HG03439 (cell line): ENCODE measurements around the gene TMEM132A.

Source experiments
- ATAC-seq: cut with Tn5 transposase; IDR thresholded peaks from one replicate; pipeline ENCODE4 v1.9.1; 2021; ENCODE audit warnings: mild to moderate bottlenecking, moderate library complexity; ENCODE audit not compliant: unreplicated experiment

The TMEM132A gene, protein sequence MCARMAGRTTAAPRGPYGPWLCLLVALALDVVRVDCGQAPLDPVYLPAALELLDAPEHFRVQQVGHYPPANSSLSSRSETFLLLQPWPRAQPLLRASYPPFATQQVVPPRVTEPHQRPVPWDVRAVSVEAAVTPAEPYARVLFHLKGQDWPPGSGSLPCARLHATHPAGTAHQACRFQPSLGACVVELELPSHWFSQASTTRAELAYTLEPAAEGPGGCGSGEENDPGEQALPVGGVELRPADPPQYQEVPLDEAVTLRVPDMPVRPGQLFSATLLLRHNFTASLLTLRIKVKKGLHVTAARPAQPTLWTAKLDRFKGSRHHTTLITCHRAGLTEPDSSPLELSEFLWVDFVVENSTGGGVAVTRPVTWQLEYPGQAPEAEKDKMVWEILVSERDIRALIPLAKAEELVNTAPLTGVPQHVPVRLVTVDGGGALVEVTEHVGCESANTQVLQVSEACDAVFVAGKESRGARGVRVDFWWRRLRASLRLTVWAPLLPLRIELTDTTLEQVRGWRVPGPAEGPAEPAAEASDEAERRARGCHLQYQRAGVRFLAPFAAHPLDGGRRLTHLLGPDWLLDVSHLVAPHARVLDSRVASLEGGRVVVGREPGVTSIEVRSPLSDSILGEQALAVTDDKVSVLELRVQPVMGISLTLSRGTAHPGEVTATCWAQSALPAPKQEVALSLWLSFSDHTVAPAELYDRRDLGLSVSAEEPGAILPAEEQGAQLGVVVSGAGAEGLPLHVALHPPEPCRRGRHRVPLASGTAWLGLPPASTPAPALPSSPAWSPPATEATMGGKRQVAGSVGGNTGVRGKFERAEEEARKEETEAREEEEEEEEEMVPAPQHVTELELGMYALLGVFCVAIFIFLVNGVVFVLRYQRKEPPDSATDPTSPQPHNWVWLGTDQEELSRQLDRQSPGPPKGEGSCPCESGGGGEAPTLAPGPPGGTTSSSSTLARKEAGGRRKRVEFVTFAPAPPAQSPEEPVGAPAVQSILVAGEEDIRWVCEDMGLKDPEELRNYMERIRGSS

GRCh38 chr11:60924110-60924905 lies at the start of gene TMEM132A:
Gene TMEM132A, plus strand, starts transcription at chr11:60924460. Its CDS starts 174 bp downstream, at chr11:60924634.
- ATAC-seq, result no peak

DNA sequence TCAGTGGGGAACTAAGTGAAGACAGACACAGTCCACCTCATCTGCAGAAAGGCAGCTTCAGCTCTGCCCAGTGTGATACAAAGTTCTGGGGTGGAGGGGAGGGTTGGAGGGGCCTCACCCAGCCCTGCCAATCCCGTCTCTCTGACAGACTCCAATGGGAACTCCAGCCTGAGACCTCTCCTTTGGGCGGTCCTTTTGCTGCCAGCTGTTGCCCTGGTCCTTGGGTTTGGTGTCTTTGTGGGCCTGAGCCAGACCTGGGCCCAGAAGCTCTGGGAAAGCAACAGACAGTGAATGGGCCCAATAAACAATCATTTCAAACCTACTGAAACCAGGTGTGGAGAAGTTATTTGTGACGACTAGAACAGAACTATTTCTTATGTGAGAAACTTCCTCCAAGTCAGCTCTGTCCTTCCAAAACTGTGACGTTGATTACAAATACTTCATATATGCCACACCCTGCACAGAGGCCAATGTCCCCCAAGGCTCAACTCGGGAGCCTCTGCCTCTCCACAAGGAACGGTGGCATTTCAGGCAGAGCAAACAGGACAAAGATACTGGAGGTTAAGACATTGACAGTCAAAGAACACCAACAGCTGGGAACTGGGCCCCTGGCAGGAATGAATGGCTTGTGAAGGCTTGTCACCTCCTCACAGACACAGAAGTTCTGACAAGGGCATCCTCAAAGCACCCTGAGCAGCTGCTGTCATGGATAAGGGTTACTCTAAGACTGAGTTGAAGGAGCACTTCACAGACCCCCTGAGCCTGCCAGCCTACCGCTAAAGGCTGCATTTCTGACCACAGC lies 48.7 kb upstream of the TMEM132A start:
- no peak for ATAC-seq

- ATAC-seq, result no peak
These were observed 48.1 kb upstream of the TMEM132A start for GRCh38 chr11:60876168-60876485.

DNA sequence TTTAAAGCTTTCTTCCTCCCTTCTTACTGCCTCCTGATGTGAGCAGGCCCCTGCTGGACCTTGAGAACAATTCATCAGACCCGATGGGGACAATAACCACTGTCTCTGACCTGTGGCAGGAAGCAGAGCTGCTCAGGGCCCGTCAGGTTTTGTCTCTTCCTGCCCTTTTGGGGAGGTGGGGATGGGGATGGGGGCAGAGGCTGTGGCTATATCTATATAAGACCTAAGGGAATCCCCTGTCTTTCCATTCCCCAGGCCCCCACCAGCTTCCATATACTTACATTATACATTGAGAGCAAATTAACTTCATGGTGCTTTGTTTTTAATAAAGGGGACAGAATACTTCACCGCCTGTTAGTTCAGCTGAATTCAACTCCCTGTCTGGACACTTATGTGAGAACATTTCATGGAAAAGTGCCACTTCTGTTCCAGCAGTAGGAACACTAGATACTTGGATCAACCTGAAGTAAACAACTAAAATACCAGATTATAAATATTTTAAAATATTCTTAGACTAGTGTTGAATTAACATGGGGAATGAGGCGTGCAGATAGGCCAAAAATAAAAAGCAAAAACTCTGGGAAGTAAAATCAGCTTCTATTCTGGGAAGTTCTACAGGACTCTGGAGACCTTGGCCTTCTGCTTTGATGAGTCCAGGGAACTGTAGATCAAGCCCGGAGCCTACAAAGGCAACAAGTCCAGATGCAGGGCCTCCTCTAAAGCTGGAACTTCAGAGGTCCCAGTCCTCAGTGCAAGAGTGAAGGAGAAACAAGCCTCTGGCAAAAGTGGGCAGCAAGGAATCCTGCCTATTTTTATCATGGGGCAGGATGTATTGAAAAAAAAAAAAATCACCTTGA lies 45.8 kb upstream of the TMEM132A start:
- ATAC-seq, result no peak

DNA sequence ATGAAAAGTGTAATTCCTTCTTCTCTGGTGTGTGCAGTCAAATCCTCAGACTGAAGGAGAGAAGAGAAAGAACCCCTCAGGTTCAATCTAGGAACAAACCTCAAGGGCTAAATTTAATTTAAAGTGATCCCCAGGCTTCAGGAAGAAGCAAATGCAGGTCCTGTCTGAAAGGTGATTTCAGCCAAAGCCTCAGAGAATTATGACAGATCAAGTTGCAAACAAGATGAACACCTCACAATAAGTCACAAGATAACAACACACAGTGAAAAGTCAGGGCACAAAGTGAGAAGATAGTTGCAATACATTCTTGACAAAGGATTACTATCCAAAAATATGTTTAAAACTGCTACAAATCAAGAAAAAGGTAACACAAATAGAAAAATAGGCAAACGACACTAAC lies 45.2 kb upstream of the TMEM132A start:
- ATAC-seq, result no peak

GRCh38 chr11:60879971-60880588 lies 44.2 kb upstream of the TMEM132A start:
- no peak for ATAC-seq

DNA sequence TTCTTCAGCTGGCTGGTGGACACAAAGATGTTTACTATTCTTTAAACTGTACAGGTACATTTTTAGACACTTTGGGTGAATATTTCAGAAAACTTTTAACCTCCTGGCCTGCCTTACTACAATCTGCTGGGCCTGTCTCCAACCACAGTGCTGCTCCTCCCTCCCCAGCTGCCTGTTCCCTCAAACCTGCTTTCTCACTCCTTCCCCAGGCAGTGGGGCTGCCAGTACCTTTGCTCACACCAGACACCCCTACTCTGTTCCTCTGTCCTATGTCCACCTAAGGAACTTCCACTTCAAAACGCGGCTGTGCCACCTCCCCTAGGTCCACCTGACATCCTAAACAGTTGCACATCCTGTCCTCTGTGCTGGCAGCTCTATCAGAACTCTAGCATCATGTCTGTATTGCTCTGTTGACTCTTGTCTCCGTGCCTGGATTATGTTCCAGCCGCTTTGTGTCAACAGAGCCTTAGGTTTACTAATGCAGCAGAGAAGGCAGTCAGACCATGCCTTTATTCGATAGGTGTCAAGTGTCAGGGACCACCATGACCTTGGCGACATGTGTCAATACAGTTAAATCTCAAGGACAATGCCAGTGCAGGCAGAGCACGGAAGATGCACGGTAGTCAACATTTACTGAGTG lies 43.5 kb upstream of the TMEM132A start:
- ATAC-seq, result no peak

- ATAC-seq, result no peak
These were observed 36.7 kb upstream of the TMEM132A start for GRCh38 chr11:60887556-60887955.

- ATAC-seq, result no peak
These were observed 34.4 kb upstream of the TMEM132A start for GRCh38 chr11:60889869-60890311.

GRCh38 chr11:60890696-60891095 lies 33.6 kb upstream of the TMEM132A start:
- ATAC-seq, result no peak

DNA sequence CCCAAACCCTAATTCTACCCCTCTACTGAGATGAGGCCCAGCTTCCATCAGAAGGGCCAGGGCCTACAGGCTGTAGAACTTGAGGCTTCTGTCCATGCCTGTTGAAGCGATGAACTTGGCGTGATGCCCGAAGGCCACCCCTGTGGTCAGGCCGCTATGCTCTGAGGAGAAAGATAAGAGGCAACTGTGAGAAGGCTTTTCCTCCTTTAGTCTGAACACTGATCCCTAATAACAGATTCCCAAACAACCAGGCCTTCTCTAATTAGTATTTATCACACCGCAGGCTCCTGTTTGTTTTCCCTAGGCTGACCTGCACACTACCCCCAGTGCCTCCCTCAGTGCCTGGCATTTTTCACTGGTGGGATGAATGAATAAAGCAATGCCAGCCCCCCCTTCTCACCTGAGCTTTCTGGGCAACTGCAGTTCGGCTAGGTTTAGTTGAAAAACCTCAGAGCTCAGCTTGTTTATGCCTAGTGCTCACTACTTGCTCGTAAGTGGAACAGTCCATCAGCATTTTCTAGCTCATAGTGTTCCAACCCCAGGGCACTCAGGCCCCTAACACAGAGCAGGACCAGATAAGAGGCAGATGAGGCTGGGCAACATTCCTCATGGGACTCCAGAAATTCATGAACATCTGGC lies 33.0 kb upstream of the TMEM132A start:
- ATAC-seq, result no peak

DNA sequence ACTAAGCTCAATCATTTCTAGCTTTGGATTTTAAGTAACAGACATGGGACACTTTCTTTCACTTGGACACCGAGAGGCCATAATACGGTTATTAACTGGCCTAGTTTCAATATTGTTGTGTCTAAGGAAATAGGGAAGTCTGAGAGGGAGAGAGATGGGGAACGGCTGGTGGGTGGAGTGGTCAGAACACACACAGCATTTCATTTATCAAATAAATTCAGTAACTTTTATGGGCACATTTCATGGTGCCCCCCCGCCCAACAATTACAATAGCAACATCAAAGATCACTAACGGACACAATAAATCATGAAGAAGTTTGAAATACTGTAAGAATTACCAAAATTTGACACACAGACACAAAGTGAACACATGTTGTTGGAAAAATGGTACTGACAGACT lies 28.6 kb upstream of the TMEM132A start:
- no peak for ATAC-seq

DNA sequence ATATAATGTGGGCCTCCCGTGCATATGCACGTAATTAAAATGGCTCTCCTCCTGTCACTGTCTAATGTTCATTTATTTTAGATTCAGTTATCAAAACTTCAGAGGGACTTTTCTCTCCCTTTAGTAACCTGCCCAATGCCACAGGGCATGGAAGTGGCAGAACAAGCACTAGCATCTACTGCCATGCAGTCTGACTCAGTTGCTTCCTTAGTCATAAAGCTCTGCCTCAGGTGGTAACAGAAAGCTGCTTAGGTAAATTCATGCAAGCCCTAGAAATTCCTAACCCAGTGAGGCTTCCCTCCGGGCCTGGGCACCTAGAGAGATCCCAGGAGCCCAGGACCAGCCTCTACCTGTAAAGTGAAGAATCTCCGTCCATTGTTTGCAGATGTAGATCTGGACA lies 26.8 kb upstream of the TMEM132A start:
- ATAC-seq, result no peak

DNA sequence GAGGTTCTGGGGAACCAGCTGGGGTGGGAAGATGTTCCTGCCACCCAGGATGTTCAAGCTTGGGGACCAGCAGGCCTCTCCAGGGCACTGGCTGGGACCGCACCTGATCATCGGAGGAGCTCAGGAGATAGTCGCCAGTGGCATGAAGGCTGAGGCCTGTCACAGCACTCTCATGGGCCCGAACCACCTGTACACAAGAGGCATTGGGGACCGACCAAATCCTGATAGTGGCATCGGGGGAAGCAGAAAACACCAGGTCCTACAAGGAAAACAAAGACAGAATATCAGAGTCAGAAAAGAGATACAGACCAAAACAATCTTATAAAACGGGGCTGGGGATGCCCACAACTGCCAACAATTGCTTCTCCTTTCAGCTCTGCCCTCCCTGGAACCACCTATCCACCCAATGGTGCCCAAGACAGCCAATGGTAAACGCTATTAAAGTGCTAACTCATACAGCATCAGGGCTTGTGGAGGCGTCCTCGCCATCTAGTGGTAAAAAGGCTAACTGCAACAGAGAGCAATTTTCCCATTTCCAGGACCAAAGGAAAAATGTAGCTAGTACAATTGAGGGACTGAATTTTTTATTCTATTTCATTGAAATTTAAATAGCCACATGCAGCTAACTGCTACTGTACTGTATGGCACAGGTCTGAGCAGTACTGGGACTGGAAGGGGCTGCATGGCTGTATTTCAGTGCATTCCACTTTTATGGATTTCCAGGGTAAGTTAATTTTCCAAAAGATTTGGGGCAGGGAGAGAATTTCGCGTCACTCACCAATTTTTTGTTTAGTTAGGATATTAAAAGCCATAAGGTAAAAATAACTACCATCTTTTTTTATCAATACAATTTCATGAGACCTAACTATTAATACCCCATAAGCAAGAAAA lies 25.0 kb upstream of the TMEM132A start:
- no peak for ATAC-seq

- ATAC-seq, result no peak
These were observed 24.3 kb upstream of the TMEM132A start for GRCh38 chr11:60899977-60900376.

DNA sequence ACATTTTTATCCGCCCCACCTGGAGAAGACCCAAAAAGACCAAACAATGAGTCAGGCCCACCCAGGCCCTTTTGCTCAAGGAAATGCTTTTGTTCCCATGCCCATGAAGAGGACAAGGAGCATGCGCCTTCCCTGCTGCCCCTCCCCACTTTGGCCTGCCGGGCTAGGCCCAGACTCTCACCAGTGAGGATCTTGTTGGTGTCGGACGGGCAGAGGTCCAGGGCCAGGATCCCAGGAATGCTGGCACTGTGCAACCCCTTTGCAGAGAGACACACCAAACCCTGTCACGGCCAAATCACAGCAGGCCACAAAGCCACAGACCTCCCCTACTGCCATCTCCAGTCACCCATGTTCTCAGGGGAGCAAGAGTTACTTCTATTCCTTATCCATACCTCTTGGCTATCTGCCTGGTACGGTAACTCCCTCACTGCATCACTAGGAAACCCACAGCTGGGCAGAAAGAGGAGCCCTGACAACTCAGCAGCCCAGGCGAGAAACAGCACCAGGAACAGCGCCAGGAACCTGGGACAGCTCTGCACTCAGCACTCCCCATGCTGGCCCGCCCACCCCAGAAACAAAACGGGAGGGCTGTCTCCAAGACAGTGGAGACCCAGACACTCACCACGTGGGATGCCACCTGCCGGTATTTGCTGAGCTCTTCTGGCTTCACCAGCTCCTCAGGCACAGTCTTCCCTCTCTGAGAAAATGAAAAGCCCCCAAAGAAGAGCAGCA lies 23.4 kb upstream of the TMEM132A start:
- no peak for ATAC-seq
